ENCODE data around the gene USP17L28. TPM values are rescaled to one million over a fixed set of nuclear protein-coding genes. Genes with fewer than 3 reads are reported as not detected.
"Not testable (repeated sequence)": the region's sequence is repeated elsewhere in the genome, so short reads cannot be mapped to it uniquely, and the experiment has no call there.

USP17L28 gene, protein sequence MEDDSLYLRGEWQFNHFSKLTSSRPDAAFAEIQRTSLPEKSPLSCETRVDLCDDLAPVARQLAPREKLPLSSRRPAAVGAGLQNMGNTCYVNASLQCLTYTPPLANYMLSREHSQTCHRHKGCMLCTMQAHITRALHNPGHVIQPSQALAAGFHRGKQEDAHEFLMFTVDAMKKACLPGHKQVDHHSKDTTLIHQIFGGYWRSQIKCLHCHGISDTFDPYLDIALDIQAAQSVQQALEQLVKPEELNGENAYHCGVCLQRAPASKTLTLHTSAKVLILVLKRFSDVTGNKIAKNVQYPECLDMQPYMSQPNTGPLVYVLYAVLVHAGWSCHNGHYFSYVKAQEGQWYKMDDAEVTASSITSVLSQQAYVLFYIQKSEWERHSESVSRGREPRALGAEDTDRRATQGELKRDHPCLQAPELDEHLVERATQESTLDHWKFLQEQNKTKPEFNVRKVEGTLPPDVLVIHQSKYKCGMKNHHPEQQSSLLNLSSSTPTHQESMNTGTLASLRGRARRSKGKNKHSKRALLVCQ
- total RNA-seq (2021) (not detected in 2 replicates), Bru-seq, nascent RNA (not detected), BruChase-seq, experiment 1, labeled RNA remaining after a 2-hour chase (not detected), BruChase-seq, experiment 2, labeled RNA remaining after a 6-hour chase (not detected)
- long read RNA-seq = 0 reads

DNA sequence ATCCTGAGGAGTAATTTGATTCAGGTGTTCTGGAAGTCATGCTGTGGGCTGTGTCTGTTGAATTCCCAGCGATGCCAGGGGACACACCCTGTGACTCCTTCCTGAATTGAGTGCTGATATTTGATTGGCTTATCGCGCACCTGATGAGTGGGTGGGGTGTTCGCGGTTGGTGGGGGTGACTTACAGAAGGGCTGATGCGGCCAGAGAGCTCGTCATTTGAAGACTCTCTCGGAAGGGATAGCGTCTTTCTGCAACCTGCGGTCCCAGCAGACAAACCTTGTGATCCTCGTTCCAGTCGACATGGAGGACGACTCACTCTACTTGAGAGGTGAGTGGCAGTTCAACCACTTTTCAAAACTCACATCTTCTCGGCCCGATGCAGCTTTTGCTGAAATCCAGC lies at the start of gene USP17L28:
TSS of gene USP17L28 (plus strand) at position 301 of the 400 bp plus-strand sequence. CDS start at position 301, 0 bp downstream.
- POLR2A ChIA-PET (ENCODE audit: low non-redundant PET); DNase-seq (ENCODE audit: low spot score); BruUV-seq (replicated peaks); H3K27me3 ChIP-seq (replicated peaks; ENCODE audit: insufficient read depth, low read depth, low read length, poor library complexity); CTCF ChIA-PET; H3K36me3 ChIP-seq (ENCODE audit: insufficient read depth, low read length, poor library complexity, severe bottlenecking); H3K27ac ChIP-seq (ENCODE audit: low read depth, low read length, poor library complexity, severe bottlenecking); intact Hi-C loops (cut with micrococcal nuclease; ENCODE audit: unreplicated experiment); H3K9me3 ChIP-seq (ENCODE audit: low read depth, low read length, poor library complexity, severe bottlenecking); H3K4me1 ChIP-seq (ENCODE audit: insufficient read depth, low read length, poor library complexity, severe bottlenecking); H3K4me3 ChIP-seq (ENCODE audit: low read depth, low read length, poor library complexity, severe bottlenecking): not testable (repeated sequence)

DNA sequence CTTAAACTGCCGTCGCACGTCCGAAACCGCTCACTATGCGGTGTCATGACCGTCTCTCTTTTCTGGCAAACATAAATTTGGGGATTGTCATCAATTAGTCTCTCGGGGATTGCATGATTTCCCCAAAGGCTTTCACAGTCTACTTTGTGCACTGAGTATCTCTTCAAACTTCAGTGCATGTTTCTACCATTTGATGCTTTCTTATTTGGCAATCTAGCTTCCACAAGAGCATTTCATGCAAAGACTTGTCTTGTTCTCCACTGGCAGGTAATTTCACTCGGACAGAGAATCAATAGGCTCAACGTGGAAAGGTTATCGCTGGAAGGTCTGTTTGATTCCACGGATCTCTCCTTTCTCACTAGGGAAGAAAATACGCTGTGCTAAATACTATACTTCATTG lies 24.5 kb upstream of the USP17L28 start:
- H3K36me3 ChIP-seq (ENCODE audit: insufficient read depth, low read length, poor library complexity, severe bottlenecking); H3K4me3 ChIP-seq (ENCODE audit: low read depth, low read length, poor library complexity, severe bottlenecking); intact Hi-C loops (cut with micrococcal nuclease; ENCODE audit: unreplicated experiment); H3K27ac ChIP-seq (ENCODE audit: low read depth, low read length, poor library complexity, severe bottlenecking); DNase-seq (ENCODE audit: low spot score); H3K4me1 ChIP-seq (ENCODE audit: insufficient read depth, low read length, poor library complexity, severe bottlenecking); CTCF ChIA-PET; H3K27me3 ChIP-seq (replicated peaks; ENCODE audit: insufficient read depth, low read depth, low read length, poor library complexity); BruUV-seq (replicated peaks); POLR2A ChIA-PET (ENCODE audit: low non-redundant PET); H3K9me3 ChIP-seq (ENCODE audit: low read depth, low read length, poor library complexity, severe bottlenecking): not testable (repeated sequence)

DNA sequence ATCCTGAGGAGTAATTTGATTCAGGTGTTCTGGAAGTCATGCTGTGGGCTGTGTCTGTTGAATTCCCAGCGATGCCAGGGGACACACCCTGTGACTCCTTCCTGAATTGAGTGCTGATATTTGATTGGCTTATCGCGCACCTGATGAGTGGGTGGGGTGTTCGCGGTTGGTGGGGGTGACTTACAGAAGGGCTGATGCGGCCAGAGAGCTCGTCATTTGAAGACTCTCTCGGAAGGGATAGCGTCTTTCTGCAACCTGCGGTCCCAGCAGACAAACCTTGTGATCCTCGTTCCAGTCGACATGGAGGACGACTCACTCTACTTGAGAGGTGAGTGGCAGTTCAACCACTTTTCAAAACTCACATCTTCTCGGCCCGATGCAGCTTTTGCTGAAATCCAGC lies 23.8 kb upstream of the USP17L28 start, which contains the start of gene USP17L24:
TSS of gene USP17L24 (plus strand) at position 301 of the 400 bp plus-strand sequence. CDS start at position 301, 0 bp downstream.
- H3K27ac ChIP-seq (ENCODE audit: low read depth, low read length, poor library complexity, severe bottlenecking); POLR2A ChIA-PET (ENCODE audit: low non-redundant PET); BruUV-seq (replicated peaks); H3K27me3 ChIP-seq (replicated peaks; ENCODE audit: insufficient read depth, low read depth, low read length, poor library complexity); intact Hi-C loops (cut with micrococcal nuclease; ENCODE audit: unreplicated experiment); DNase-seq (ENCODE audit: low spot score); H3K4me3 ChIP-seq (ENCODE audit: low read depth, low read length, poor library complexity, severe bottlenecking); H3K4me1 ChIP-seq (ENCODE audit: insufficient read depth, low read length, poor library complexity, severe bottlenecking); H3K36me3 ChIP-seq (ENCODE audit: insufficient read depth, low read length, poor library complexity, severe bottlenecking); H3K9me3 ChIP-seq (ENCODE audit: low read depth, low read length, poor library complexity, severe bottlenecking); CTCF ChIA-PET: not testable (repeated sequence)

DNA sequence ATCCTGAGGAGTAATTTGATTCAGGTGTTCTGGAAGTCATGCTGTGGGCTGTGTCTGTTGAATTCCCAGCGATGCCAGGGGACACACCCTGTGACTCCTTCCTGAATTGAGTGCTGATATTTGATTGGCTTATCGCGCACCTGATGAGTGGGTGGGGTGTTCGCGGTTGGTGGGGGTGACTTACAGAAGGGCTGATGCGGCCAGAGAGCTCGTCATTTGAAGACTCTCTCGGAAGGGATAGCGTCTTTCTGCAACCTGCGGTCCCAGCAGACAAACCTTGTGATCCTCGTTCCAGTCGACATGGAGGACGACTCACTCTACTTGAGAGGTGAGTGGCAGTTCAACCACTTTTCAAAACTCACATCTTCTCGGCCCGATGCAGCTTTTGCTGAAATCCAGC lies 19.1 kb upstream of the USP17L28 start, which contains the start of gene USP17L25:
TSS of gene USP17L25 (plus strand) at position 301 of the 400 bp plus-strand sequence. CDS start at position 301, 0 bp downstream.
- not testable (repeated sequence) for BruUV-seq (replicated peaks)

DNA sequence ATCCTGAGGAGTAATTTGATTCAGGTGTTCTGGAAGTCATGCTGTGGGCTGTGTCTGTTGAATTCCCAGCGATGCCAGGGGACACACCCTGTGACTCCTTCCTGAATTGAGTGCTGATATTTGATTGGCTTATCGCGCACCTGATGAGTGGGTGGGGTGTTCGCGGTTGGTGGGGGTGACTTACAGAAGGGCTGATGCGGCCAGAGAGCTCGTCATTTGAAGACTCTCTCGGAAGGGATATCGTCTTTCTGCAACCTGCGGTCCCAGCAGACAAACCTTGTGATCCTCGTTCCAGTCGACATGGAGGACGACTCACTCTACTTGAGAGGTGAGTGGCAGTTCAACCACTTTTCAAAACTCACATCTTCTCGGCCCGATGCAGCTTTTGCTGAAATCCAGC lies 14.3 kb upstream of the USP17L28 start, which contains the start of gene USP17L26:
TSS of gene USP17L26 (plus strand) at position 301 of the 400 bp plus-strand sequence. CDS start at position 301, 0 bp downstream.
- H3K9me3 ChIP-seq (ENCODE audit: low read depth, low read length, poor library complexity, severe bottlenecking); H3K27me3 ChIP-seq (replicated peaks; ENCODE audit: insufficient read depth, low read depth, low read length, poor library complexity); H3K4me3 ChIP-seq (ENCODE audit: low read depth, low read length, poor library complexity, severe bottlenecking); H3K36me3 ChIP-seq (ENCODE audit: insufficient read depth, low read length, poor library complexity, severe bottlenecking); DNase-seq (ENCODE audit: low spot score); CTCF ChIA-PET; POLR2A ChIA-PET (ENCODE audit: low non-redundant PET); H3K27ac ChIP-seq (ENCODE audit: low read depth, low read length, poor library complexity, severe bottlenecking); BruUV-seq (replicated peaks); H3K4me1 ChIP-seq (ENCODE audit: insufficient read depth, low read length, poor library complexity, severe bottlenecking); intact Hi-C loops (cut with micrococcal nuclease; ENCODE audit: unreplicated experiment): not testable (repeated sequence)

More for the DNA sequence above, 19.1 kb upstream of the USP17L28 start, which contains the start of gene USP17L25:
- H3K36me3 ChIP-seq (ENCODE audit: insufficient read depth, low read length, poor library complexity, severe bottlenecking); intact Hi-C loops (cut with micrococcal nuclease; ENCODE audit: unreplicated experiment); H3K27me3 ChIP-seq (replicated peaks; ENCODE audit: insufficient read depth, low read depth, low read length, poor library complexity); H3K4me3 ChIP-seq (ENCODE audit: low read depth, low read length, poor library complexity, severe bottlenecking); H3K4me1 ChIP-seq (ENCODE audit: insufficient read depth, low read length, poor library complexity, severe bottlenecking); H3K9me3 ChIP-seq (ENCODE audit: low read depth, low read length, poor library complexity, severe bottlenecking); H3K27ac ChIP-seq (ENCODE audit: low read depth, low read length, poor library complexity, severe bottlenecking); DNase-seq (ENCODE audit: low spot score); POLR2A ChIA-PET (ENCODE audit: low non-redundant PET); CTCF ChIA-PET: not testable (repeated sequence)

DNA sequence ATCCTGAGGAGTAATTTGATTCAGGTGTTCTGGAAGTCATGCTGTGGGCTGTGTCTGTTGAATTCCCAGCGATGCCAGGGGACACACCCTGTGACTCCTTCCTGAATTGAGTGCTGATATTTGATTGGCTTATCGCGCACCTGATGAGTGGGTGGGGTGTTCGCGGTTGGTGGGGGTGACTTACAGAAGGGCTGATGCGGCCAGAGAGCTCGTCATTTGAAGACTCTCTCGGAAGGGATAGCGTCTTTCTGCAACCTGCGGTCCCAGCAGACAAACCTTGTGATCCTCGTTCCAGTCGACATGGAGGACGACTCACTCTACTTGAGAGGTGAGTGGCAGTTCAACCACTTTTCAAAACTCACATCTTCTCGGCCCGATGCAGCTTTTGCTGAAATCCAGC lies 9.6 kb upstream of the USP17L28 start, which contains the start of gene USP17L5:
TSS of gene USP17L5 (plus strand) at position 301 of the 400 bp plus-strand sequence. CDS start at position 301, 0 bp downstream.
- H3K9me3 ChIP-seq (ENCODE audit: low read depth, low read length, poor library complexity, severe bottlenecking); H3K27ac ChIP-seq (ENCODE audit: low read depth, low read length, poor library complexity, severe bottlenecking); BruUV-seq (replicated peaks); CTCF ChIA-PET; intact Hi-C loops (cut with micrococcal nuclease; ENCODE audit: unreplicated experiment); DNase-seq (ENCODE audit: low spot score); H3K27me3 ChIP-seq (replicated peaks; ENCODE audit: insufficient read depth, low read depth, low read length, poor library complexity); H3K4me3 ChIP-seq (ENCODE audit: low read depth, low read length, poor library complexity, severe bottlenecking); H3K4me1 ChIP-seq (ENCODE audit: insufficient read depth, low read length, poor library complexity, severe bottlenecking); POLR2A ChIA-PET (ENCODE audit: low non-redundant PET); H3K36me3 ChIP-seq (ENCODE audit: insufficient read depth, low read length, poor library complexity, severe bottlenecking): not testable (repeated sequence)

DNA sequence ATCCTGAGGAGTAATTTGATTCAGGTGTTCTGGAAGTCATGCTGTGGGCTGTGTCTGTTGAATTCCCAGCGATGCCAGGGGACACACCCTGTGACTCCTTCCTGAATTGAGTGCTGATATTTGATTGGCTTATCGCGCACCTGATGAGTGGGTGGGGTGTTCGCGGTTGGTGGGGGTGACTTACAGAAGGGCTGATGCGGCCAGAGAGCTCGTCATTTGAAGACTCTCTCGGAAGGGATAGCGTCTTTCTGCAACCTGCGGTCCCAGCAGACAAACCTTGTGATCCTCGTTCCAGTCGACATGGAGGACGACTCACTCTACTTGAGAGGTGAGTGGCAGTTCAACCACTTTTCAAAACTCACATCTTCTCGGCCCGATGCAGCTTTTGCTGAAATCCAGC lies 4.8 kb upstream of the USP17L28 start, which contains the start of gene USP17L27:
TSS of gene USP17L27 (plus strand) at position 301 of the 400 bp plus-strand sequence. CDS start at position 301, 0 bp downstream.
- H3K36me3 ChIP-seq (ENCODE audit: insufficient read depth, low read length, poor library complexity, severe bottlenecking); CTCF ChIA-PET; H3K9me3 ChIP-seq (ENCODE audit: low read depth, low read length, poor library complexity, severe bottlenecking); H3K27ac ChIP-seq (ENCODE audit: low read depth, low read length, poor library complexity, severe bottlenecking); H3K4me3 ChIP-seq (ENCODE audit: low read depth, low read length, poor library complexity, severe bottlenecking); H3K27me3 ChIP-seq (replicated peaks; ENCODE audit: insufficient read depth, low read depth, low read length, poor library complexity); H3K4me1 ChIP-seq (ENCODE audit: insufficient read depth, low read length, poor library complexity, severe bottlenecking); BruUV-seq (replicated peaks); DNase-seq (ENCODE audit: low spot score); intact Hi-C loops (cut with micrococcal nuclease; ENCODE audit: unreplicated experiment); POLR2A ChIA-PET (ENCODE audit: low non-redundant PET): not testable (repeated sequence)
